Rectal smooth muscle tissue (tissue), 1 donor: Measurements from ENCODE around the gene CDKN1A.

Experiments used
- H3K27ac ChIP-seq: one replicate; pipeline ENCODE4 v1.7.0; 2013; ENCODE audit warnings: low read depth, low read length, inconsistent platforms
- H3K27me3 ChIP-seq: one replicate; pipeline ENCODE4 v1.7.0; 2013; ENCODE audit warnings: low read length; ENCODE audit not compliant: control insufficient read depth, insufficient read depth
- H3K36me3 ChIP-seq: one replicate; pipeline ENCODE4 v1.7.0; 2013; ENCODE audit warnings: low read length; ENCODE audit not compliant: control insufficient read depth, insufficient read depth
- H3K4me1 ChIP-seq: one replicate; pipeline ENCODE4 v1.7.0; 2013; ENCODE audit warnings: low read length; ENCODE audit not compliant: control insufficient read depth, insufficient read depth
- H3K4me3 ChIP-seq: one replicate; pipeline ENCODE4 v1.7.0; 2013; ENCODE audit warnings: low read length
- H3K9ac ChIP-seq: one replicate; pipeline ENCODE4 v1.7.0; 2013; ENCODE audit warnings: low read length

Gene CDKN1A

DNA sequence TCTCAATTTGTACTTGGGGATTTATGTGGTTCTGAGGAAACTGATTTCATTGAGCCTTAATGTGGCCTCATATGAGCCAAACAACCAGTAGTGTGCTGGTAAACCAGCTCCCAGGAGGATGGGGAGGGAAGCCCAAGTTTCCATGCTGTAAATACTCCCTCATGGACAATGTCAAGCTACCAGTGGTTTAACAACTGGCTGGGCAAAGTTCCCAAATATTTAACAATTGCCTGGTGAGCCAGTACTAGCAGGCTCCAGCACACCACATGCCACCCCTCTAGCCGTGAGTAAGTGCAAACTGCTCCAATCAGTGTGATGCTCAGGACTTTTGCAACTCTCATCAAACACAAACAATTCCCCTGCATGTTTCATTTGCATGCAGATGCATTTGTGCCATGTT lies 19.2 kb upstream of the CDKN1A start:
- no peak overlapping the region for H3K4me3 ChIP-seq
- H3K27me3 ChIP-seq, result no peaks in the 10 kb centered on the region
- H3K27ac ChIP-seq, result peak overlapping the region; percentile 77
- H3K36me3 ChIP-seq, result no peaks in the 10 kb centered on the region
- no peak overlapping the region for H3K9ac ChIP-seq
- peaks cover 24% of the 10 kb centered on the region for H3K4me1 ChIP-seq

DNA sequence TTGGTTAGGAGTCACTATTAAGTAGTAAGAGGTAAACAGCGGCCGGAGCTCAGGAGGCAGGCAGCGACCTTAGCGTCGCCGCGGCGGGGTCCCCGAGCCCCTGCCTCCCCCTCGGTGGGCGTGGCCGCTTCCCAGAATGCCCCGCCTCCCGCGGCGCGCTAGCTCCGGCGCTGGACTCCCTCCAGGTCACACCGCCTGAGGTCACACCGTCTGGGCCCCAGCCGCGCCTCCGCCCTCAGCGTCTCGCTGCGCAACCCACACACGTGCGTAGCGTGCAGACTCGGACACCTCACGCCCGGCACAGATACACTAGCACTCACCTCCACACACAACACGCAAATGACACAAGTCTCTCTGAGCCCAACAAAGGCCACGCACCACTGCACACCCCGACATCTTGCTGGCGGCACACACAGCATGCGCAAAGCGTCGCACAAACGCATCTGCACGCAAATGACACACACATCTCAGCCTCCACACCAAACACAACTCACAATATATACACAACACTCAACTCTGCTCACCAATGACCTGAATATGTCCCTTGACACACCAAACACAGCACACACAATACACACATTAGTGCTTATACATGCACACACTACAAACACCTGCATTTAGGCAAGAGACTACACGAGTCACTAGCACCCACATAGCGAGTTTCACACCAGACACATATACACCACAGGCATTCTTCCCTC lies 17.6 kb upstream of the CDKN1A start:
- peaks cover 24% of the 10 kb centered on the region for H3K4me1 ChIP-seq
- H3K4me3 ChIP-seq, result peak overlapping the region; percentile 22
- H3K36me3 ChIP-seq, result no peaks in the 10 kb centered on the region
- H3K9ac ChIP-seq, result no peak overlapping the region
- H3K27me3 ChIP-seq, result no peaks in the 10 kb centered on the region
- no peak overlapping the region for H3K27ac ChIP-seq

- Histone ChIP-seq H3K4me3 (no peak overlapping the region), H3K27me3 (no peaks in the 10 kb centered on the region), H3K36me3 (no peaks in the 10 kb centered on the region), H3K27ac (no peak overlapping the region), H3K4me1 (peaks cover 19% of the 10 kb centered on the region), H3K9ac (no peak overlapping the region)
Observed at GRCh38 chr6:36662380-36662779, 16.1 kb upstream of the CDKN1A start.

DNA sequence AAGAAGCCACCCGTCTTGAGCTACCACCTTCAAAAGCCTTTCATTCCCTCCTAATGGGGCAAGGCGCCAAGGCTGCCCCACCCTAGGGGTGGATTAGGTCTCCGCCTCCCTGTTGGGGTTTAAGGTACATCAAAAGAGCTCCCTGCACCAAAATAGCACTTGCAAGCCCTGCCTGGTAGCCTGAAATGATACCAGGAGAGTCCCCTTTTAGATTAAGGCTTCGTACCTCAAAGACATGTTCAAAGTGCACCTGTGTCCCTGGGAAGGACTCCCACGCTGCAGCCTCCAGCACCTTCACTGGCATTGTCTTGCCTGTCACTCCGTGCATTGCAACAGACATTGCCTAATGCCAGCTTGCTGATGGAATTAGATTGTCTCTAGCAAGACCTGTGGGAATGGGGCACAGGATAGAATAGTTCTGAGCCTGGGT lies 15.7 kb upstream of the CDKN1A start:
- no peak overlapping the region for H3K4me3 ChIP-seq
- no peaks in the 10 kb centered on the region for H3K36me3 ChIP-seq
- H3K27me3 ChIP-seq, result no peaks in the 10 kb centered on the region
- no peak overlapping the region for H3K9ac ChIP-seq
- no peak overlapping the region for H3K27ac ChIP-seq
- H3K4me1 ChIP-seq, result peaks cover 15% of the 10 kb centered on the region

GRCh38 chr6:36663504-36664446 lies 14.7 kb upstream of the CDKN1A start:
- Histone ChIP-seq H3K4me1 (peaks cover 7% of the 10 kb centered on the region), H3K36me3 (no peaks in the 10 kb centered on the region), H3K9ac (no peak overlapping the region), H3K27ac (no peak overlapping the region), H3K4me3 (no peak overlapping the region), H3K27me3 (no peaks in the 10 kb centered on the region)

- Histone ChIP-seq H3K4me3 (no peak overlapping the region), H3K4me1 (no peaks in the 10 kb centered on the region), H3K27me3 (no peaks in the 10 kb centered on the region), H3K9ac (no peak overlapping the region), H3K27ac (no peak overlapping the region), H3K36me3 (no peaks in the 10 kb centered on the region)
Observed at GRCh38 chr6:36665180-36665579, 13.3 kb upstream of the CDKN1A start.

DNA sequence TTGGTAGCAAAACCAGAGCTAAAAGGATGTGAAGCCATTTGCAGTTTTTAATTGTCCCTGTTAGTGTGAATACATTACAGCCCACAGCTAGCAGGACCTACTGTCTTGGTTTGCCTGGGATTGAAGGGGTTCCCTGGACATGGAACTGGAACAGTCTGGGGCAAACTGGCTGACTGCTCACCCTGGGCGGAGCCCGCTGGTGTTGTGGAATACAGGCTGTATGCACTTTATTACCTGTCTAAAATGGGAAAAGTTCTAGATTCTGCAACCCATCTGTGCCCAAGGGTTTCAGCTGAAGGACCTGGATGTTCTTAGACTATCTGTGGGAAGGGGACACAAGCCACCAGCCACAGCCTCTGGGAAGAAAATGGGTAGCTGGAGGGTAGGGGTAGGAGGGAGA lies 12.2 kb upstream of the CDKN1A start:
- Histone ChIP-seq H3K4me1 (no peaks in the 10 kb centered on the region), H3K4me3 (no peak overlapping the region), H3K9ac (no peak overlapping the region), H3K27me3 (no peaks in the 10 kb centered on the region), H3K36me3 (no peaks in the 10 kb centered on the region), H3K27ac (no peak overlapping the region)

GRCh38 chr6:36666826-36667591 lies 11.5 kb upstream of the CDKN1A start:
- H3K27me3 ChIP-seq, result no peaks in the 10 kb centered on the region
- no peak overlapping the region for H3K9ac ChIP-seq
- H3K4me1 ChIP-seq, result no peaks in the 10 kb centered on the region
- H3K4me3 ChIP-seq, result no peak overlapping the region
- no peaks in the 10 kb centered on the region for H3K36me3 ChIP-seq
- H3K27ac ChIP-seq, result no peak overlapping the region

- Histone ChIP-seq H3K27ac (no peak overlapping the region), H3K9ac (no peak overlapping the region), H3K36me3 (no peaks in the 10 kb centered on the region), H3K4me3 (no peak overlapping the region), H3K27me3 (no peaks in the 10 kb centered on the region), H3K4me1 (no peaks in the 10 kb centered on the region)
Observed at GRCh38 chr6:36668591-36668990, 9.9 kb upstream of the CDKN1A start.

- H3K4me1 ChIP-seq, result no peaks in the 10 kb centered on the region
- no peak overlapping the region for H3K4me3 ChIP-seq
- no peaks in the 10 kb centered on the region for H3K27me3 ChIP-seq
- H3K9ac ChIP-seq, result no peak overlapping the region
- H3K36me3 ChIP-seq, result no peaks in the 10 kb centered on the region
- H3K27ac ChIP-seq, result no peak overlapping the region
Observed at GRCh38 chr6:36669002-36669401, 9.5 kb upstream of the CDKN1A start.

DNA sequence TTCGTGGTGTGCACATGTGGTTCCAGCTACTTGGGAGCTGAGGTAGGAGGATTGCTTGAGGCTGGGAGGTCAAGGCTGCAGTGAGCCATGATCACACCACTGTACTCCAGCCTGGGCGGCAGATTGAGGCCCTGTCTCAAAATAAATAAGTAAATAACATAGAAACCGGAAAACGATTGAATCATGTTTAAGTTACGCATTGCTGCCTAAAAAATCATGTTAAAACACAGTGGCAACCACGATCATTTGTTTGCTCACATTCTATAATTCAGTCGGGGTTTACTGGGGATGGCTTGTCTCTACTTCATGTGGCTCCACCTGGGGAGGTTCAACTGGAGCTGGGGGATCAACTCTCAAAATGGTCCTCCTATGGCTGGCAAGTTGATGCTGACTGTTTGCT lies 8.2 kb upstream of the CDKN1A start:
- Histone ChIP-seq H3K9ac (no peak overlapping the region), H3K27me3 (no peaks in the 10 kb centered on the region), H3K27ac (no peak overlapping the region), H3K4me1 (no peaks in the 10 kb centered on the region), H3K4me3 (no peak overlapping the region), H3K36me3 (no peaks in the 10 kb centered on the region)

- no peaks in the 10 kb centered on the region for H3K4me1 ChIP-seq
- H3K27ac ChIP-seq, result no peak overlapping the region
- H3K27me3 ChIP-seq, result no peaks in the 10 kb centered on the region
Observed at GRCh38 chr6:36671687-36672375, 6.7 kb upstream of the CDKN1A start.

More at GRCh38 chr6:36671687-36672375, 6.7 kb upstream of the CDKN1A start:
- no peak overlapping the region for H3K9ac ChIP-seq
- no peak overlapping the region for H3K4me3 ChIP-seq
- no peaks in the 10 kb centered on the region for H3K36me3 ChIP-seq
